Measurements from ENCODE around the gene NAALAD2.
"Not testable (repeated sequence)": the region's sequence is repeated elsewhere in the genome, so short reads cannot be mapped to it uniquely, and the experiment has no call there.

NAALAD2 gene

DNA sequence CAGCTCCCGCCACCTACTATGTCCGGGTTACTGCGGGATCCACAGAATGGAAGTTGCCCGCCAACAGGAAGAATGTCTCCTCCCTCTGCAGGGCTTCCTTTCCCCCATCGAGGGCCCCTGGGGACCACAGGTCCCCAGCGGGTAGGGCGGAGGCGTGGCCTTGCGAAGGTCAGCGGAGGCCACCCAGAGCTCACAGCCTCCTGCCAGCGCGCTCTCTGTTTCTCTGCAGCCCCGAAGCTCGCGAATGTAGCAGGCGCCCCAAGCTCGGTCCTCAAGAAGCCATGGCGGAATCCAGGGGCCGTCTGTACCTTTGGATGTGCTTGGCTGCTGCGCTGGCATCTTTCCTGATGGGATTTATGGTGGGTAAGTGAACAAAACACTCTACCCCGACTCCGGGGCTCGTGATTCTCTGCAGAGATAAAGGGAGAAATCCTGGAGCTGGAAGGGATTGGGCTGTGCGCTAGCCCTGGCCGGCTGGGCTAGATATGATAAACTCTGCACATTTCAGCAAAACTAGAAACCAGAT is at the start of gene NAALAD2:
NAALAD2 (plus strand) TSS at position 186 of the 526 bp plus-strand sequence; CDS start at position 282, 96 bp downstream.
- H3K9me3 ChIP-seq (ENCODE audit: control insufficient read depth in 5 of 5, low read length in 5 of 5), result no peaks in the 10 kb centered on the region
- peak within 1 kb of the TSS; percentile 37 for H3K27ac ChIP-seq (ENCODE audit: low read depth, low read length)
- H3K9ac ChIP-seq (ENCODE audit: low read length in 5 of 5), result peak within 1 kb of the TSS; percentile 63 to 76 (median 64)
- H3K4me3 ChIP-seq (ENCODE audit: low read depth in 1 of 5, low read length in 5 of 5), result peak within 1 kb of the TSS; percentile 75 to 95 (median 77)
- H3K4me1 ChIP-seq (ENCODE audit: control insufficient read depth in 5 of 5, insufficient read depth in 5 of 5, low read length in 5 of 5), result peaks cover 0 to 22% (median 11%) of the 10 kb centered on the region in 5 donors
- no peaks in the 10 kb centered on the region for H3K27me3 ChIP-seq (ENCODE audit: control insufficient read depth in 5 of 5, insufficient read depth in 4 of 5, low read length in 5 of 5)
- peaks cover 0 to 5% (median 0%) of the 10 kb centered on the region in 5 donors for H3K36me3 ChIP-seq (ENCODE audit: control insufficient read depth in 5 of 5, insufficient read depth in 5 of 5, low read length in 5 of 5)

DNA sequence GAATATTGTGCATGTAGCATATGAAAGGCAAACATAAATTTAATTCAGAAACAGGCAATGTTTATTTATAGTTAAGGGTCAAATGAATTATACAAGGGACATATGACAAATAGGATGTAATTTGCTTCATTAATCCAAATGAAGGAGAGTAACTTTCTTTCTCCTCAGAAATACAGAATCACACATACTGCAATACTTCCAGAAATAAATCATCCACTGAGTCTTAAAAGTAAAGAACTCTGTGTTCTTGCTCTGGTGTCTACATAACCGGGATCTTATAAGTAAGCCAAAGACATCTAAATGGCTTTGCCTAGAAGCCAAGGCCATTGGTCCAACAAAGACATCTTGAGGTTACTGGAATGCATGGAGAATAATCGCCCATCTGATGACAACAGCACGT is 48.8 kb upstream of the NAALAD2 start, which contains the start of gene UBTFL1:
UBTFL1 (plus strand) TSS at position 301 of the 400 bp plus-strand sequence; CDS start at position 301, 0 bp downstream.
- not testable (repeated sequence) for H3K9me3 ChIP-seq (ENCODE audit: control insufficient read depth in 5 of 5, low read length in 5 of 5); H3K9ac ChIP-seq (ENCODE audit: low read length in 5 of 5); H3K27me3 ChIP-seq (ENCODE audit: control insufficient read depth in 5 of 5, insufficient read depth in 4 of 5, low read length in 5 of 5); H3K36me3 ChIP-seq (ENCODE audit: control insufficient read depth in 5 of 5, insufficient read depth in 5 of 5, low read length in 5 of 5); H3K4me3 ChIP-seq (ENCODE audit: low read depth in 1 of 5, low read length in 5 of 5); H3K4me1 ChIP-seq (ENCODE audit: control insufficient read depth in 5 of 5, insufficient read depth in 5 of 5, low read length in 5 of 5); H3K27ac ChIP-seq (ENCODE audit: low read depth, low read length)

DNA sequence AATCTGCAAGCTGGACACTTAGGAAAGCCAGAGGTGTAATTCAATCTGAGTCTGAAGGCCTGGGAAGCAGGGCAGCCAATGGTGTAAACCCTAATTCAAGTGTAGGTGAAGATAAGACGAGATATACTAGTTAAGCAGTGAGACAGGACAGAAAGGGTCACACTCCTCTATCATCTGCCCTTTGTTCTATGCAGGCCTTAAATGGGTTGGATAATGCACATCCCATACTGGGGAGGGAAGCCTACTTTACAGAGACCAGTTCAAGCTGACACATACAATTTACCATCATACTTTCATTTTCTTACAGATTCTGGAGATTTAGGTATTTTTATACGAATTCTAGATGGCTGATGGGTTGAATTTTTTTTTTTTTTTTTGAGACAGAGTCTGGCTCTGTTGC is 45.7 kb upstream of the NAALAD2 start:
- not testable (repeated sequence) for H3K9ac ChIP-seq (ENCODE audit: low read length in 5 of 5); H3K27me3 ChIP-seq (ENCODE audit: control insufficient read depth in 5 of 5, insufficient read depth in 4 of 5, low read length in 5 of 5); H3K4me3 ChIP-seq (ENCODE audit: low read depth in 1 of 5, low read length in 5 of 5); H3K36me3 ChIP-seq (ENCODE audit: control insufficient read depth in 5 of 5, insufficient read depth in 5 of 5, low read length in 5 of 5); H3K4me1 ChIP-seq (ENCODE audit: control insufficient read depth in 5 of 5, insufficient read depth in 5 of 5, low read length in 5 of 5); H3K27ac ChIP-seq (ENCODE audit: low read depth, low read length); H3K9me3 ChIP-seq (ENCODE audit: control insufficient read depth in 5 of 5, low read length in 5 of 5)

DNA sequence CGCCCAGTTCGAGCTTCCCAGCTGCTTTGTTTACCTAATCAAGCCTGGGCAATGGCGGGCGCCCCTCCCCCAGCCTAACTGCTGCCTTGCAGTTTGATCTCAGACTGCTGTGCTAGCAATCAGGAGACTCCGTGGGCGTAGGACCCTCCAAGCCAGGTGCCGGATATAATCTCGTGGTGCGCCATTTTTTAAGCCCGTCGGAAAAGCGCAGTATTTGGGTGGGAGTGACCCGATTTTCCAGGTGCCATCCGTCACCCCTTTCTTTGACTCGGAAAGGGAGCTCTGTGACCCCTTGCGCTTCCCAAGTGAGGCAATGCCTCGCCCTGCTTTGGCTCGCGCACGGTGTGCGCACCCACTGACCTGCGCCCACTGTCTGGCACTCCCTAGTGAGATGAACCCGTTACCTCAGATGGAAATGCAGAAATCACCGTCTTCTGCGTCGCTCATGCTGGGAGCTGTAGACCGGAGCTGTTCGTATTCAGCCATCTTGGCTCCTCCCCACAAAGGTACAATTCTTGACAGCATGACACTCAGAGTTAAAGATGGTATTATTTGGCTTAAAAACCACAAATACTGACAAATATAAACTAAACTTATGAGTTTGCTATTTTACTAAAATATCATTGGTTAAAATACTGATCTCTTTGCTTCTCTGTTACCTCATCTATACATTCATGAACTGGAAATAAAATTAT is 39.1 kb upstream of the NAALAD2 start:
- H3K9me3 ChIP-seq (ENCODE audit: control insufficient read depth in 5 of 5, low read length in 5 of 5); H3K36me3 ChIP-seq (ENCODE audit: control insufficient read depth in 5 of 5, insufficient read depth in 5 of 5, low read length in 5 of 5); H3K9ac ChIP-seq (ENCODE audit: low read length in 5 of 5); H3K4me3 ChIP-seq (ENCODE audit: low read depth in 1 of 5, low read length in 5 of 5); H3K4me1 ChIP-seq (ENCODE audit: control insufficient read depth in 5 of 5, insufficient read depth in 5 of 5, low read length in 5 of 5); H3K27ac ChIP-seq (ENCODE audit: low read depth, low read length); H3K27me3 ChIP-seq (ENCODE audit: control insufficient read depth in 5 of 5, insufficient read depth in 4 of 5, low read length in 5 of 5): not testable (repeated sequence)

DNA sequence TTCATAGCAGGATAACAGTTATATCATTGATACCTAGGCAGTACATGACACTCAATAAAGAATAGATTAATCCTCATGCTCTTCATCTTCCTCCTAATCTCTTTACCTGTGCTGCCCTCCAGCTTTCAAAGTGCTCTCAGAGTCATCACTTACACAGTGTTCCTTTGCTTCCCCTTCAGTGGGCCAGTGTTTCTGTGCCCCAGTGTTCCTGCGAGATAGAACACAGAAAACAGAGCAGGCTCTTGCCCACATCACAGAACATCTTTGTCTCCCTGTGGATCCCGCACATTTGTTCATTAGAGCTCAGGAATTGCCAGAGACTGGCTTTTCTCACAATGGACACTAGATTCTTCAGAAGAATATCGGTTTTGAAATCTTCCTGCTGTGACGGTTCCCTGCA is 36.2 kb upstream of the NAALAD2 start:
- H3K9me3 ChIP-seq (ENCODE audit: control insufficient read depth in 5 of 5, low read length in 5 of 5); H3K27me3 ChIP-seq (ENCODE audit: control insufficient read depth in 5 of 5, insufficient read depth in 4 of 5, low read length in 5 of 5); H3K9ac ChIP-seq (ENCODE audit: low read length in 5 of 5); H3K4me1 ChIP-seq (ENCODE audit: control insufficient read depth in 5 of 5, insufficient read depth in 5 of 5, low read length in 5 of 5); H3K27ac ChIP-seq (ENCODE audit: low read depth, low read length); H3K4me3 ChIP-seq (ENCODE audit: low read depth in 1 of 5, low read length in 5 of 5); H3K36me3 ChIP-seq (ENCODE audit: control insufficient read depth in 5 of 5, insufficient read depth in 5 of 5, low read length in 5 of 5): not testable (repeated sequence)

DNA sequence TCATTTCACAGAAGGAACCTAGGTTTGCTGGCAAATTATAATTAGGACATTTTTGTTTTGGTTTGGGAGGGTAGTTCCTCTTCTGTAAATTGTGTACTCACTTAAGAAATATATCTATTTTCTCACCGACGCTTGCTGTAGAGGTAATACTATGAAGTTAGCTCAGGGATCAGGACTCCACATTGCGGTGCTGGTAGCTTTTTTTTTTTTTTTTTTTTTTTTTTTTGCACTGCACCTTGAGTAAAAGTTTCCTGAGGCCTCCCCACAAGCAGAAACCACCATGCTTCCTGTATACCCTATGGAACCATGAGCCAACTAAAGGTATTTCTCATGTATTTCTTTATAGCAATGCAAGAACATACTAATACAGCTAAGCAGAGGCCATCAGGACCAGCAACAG is 34.0 kb upstream of the NAALAD2 start:
- H3K4me3 ChIP-seq (ENCODE audit: low read depth in 1 of 5, low read length in 5 of 5), result no peak overlapping the region
- H3K27ac ChIP-seq (ENCODE audit: low read depth, low read length), result no peak overlapping the region
- H3K9ac ChIP-seq (ENCODE audit: low read length in 5 of 5), result no peak overlapping the region
- no peaks in the 10 kb centered on the region for H3K27me3 ChIP-seq (ENCODE audit: control insufficient read depth in 5 of 5, insufficient read depth in 4 of 5, low read length in 5 of 5)
- H3K4me1 ChIP-seq (ENCODE audit: control insufficient read depth in 5 of 5, insufficient read depth in 5 of 5, low read length in 5 of 5), result no peaks in the 10 kb centered on the region
- H3K36me3 ChIP-seq (ENCODE audit: control insufficient read depth in 5 of 5, insufficient read depth in 5 of 5, low read length in 5 of 5), result no peaks in the 10 kb centered on the region
- no peaks in the 10 kb centered on the region for H3K9me3 ChIP-seq (ENCODE audit: control insufficient read depth in 5 of 5, low read length in 5 of 5)

DNA sequence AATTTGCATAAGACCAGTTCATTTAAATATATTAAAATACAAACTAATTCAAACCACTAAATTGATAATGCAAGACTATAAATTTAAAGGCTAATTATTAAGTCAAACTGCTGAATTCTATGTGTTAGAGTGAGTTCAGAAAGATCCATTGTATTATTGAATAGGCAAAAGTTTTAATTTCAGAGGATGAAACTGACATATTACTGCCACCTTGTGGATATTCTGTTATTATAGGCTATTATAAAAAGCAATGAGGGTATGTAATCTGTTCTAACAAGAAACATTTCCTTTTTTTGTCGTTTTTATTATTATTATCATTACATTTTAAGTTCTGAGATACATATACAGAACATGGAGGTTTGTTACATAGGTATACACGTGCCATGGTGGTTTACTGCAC is 20.9 kb upstream of the NAALAD2 start:
- H3K9ac ChIP-seq (ENCODE audit: low read length in 5 of 5), result no peak overlapping the region
- H3K36me3 ChIP-seq (ENCODE audit: control insufficient read depth in 5 of 5, insufficient read depth in 5 of 5, low read length in 5 of 5), result no peaks in the 10 kb centered on the region
- no peak overlapping the region for H3K4me3 ChIP-seq (ENCODE audit: low read depth in 1 of 5, low read length in 5 of 5)
- no peaks in the 10 kb centered on the region for H3K27me3 ChIP-seq (ENCODE audit: control insufficient read depth in 5 of 5, insufficient read depth in 4 of 5, low read length in 5 of 5)
- no peak overlapping the region for H3K27ac ChIP-seq (ENCODE audit: low read depth, low read length)
- no peaks in the 10 kb centered on the region for H3K4me1 ChIP-seq (ENCODE audit: control insufficient read depth in 5 of 5, insufficient read depth in 5 of 5, low read length in 5 of 5)
- H3K9me3 ChIP-seq (ENCODE audit: control insufficient read depth in 5 of 5, low read length in 5 of 5), result no peaks in the 10 kb centered on the region

DNA sequence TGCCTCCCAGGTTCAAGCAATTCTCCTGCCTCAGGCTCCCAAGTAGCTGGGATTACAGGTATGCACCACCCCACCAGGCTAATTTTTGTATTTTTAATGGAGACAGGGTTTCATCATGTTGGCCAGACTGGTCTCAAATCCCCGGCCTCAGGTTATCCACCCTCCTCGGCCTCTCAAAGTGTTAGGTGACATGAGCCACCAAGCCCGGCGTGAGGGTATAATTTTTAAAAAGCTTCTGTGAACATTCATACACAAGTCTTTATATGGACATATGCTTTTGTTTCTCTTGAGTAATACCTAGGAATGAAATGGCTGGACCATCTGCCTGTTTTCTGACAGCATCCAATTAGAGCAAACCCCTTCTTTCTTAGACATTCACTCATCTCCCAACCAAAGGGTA is 14.3 kb upstream of the NAALAD2 start:
- Histone ChIP-seq H3K36me3 (ENCODE audit: control insufficient read depth in 5 of 5, insufficient read depth in 5 of 5, low read length in 5 of 5) (no peaks in the 10 kb centered on the region), H3K9ac (ENCODE audit: low read length in 5 of 5) (no peak overlapping the region), H3K4me1 (ENCODE audit: control insufficient read depth in 5 of 5, insufficient read depth in 5 of 5, low read length in 5 of 5) (no peaks in the 10 kb centered on the region), H3K9me3 (ENCODE audit: control insufficient read depth in 5 of 5, low read length in 5 of 5) (no peaks in the 10 kb centered on the region), H3K27ac (ENCODE audit: low read depth, low read length) (no peak overlapping the region), H3K27me3 (ENCODE audit: control insufficient read depth in 5 of 5, insufficient read depth in 4 of 5, low read length in 5 of 5) (no peaks in the 10 kb centered on the region), H3K4me3 (ENCODE audit: low read depth in 1 of 5, low read length in 5 of 5) (no peak overlapping the region)

DNA sequence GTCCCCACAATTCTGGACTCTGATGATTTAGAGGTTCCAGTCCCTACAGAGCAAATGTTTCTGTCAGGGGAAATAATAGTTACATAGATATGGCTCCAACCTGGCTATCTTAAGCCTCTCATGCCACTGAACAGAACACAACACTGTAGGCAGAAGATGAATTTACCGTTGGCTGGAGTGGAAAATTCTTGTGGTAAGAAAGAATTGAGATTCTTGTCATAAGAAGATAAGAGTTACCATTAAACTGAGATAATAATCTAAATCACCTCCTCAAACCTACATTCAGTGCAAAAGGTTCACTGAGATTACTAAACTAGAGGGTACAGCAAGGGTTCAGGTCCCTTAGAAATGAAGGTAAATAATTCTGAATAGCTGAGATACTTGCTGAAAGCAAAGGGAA is 10.1 kb upstream of the NAALAD2 start:
- Histone ChIP-seq H3K4me3 (ENCODE audit: low read depth in 1 of 5, low read length in 5 of 5) (no peak overlapping the region), H3K27me3 (ENCODE audit: control insufficient read depth in 5 of 5, insufficient read depth in 4 of 5, low read length in 5 of 5) (no peaks in the 10 kb centered on the region), H3K9me3 (ENCODE audit: control insufficient read depth in 5 of 5, low read length in 5 of 5) (no peaks in the 10 kb centered on the region), H3K4me1 (ENCODE audit: control insufficient read depth in 5 of 5, insufficient read depth in 5 of 5, low read length in 5 of 5) (no peaks in the 10 kb centered on the region), H3K36me3 (ENCODE audit: control insufficient read depth in 5 of 5, insufficient read depth in 5 of 5, low read length in 5 of 5) (no peaks in the 10 kb centered on the region), H3K9ac (ENCODE audit: low read length in 5 of 5) (no peak overlapping the region), H3K27ac (ENCODE audit: low read depth, low read length) (no peak overlapping the region)

DNA sequence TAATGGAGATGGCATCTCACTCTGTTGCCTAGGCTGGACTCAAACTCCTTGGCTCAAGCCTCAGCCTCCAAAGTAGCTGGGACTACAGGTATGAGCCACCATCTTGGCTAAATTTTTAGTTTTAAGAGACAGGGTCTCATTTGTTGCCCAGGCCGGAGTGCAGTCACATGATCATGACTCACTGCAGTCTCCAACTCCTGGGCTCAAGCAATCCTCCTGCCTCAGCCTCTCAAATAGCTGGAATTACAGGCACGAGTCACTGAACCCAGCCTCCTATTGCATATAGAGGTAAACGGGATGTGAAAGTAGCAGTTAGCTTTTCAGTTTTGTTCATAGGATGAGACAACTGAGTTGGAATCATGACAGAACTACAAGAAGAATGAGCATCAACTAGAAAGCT is 9.5 kb upstream of the NAALAD2 start:
- H3K4me1 ChIP-seq (ENCODE audit: control insufficient read depth in 5 of 5, insufficient read depth in 5 of 5, low read length in 5 of 5), result no peaks in the 10 kb centered on the region
- no peaks in the 10 kb centered on the region for H3K9me3 ChIP-seq (ENCODE audit: control insufficient read depth in 5 of 5, low read length in 5 of 5)
- no peaks in the 10 kb centered on the region for H3K36me3 ChIP-seq (ENCODE audit: control insufficient read depth in 5 of 5, insufficient read depth in 5 of 5, low read length in 5 of 5)
- H3K9ac ChIP-seq (ENCODE audit: low read length in 5 of 5), result no peak overlapping the region
- no peaks in the 10 kb centered on the region for H3K27me3 ChIP-seq (ENCODE audit: control insufficient read depth in 5 of 5, insufficient read depth in 4 of 5, low read length in 5 of 5)
- H3K27ac ChIP-seq (ENCODE audit: low read depth, low read length), result no peak overlapping the region
- H3K4me3 ChIP-seq (ENCODE audit: low read depth in 1 of 5, low read length in 5 of 5), result no peak overlapping the region

All from subcutaneous abdominal adipose tissue (tissue), 5 donors.